Psoas muscle (tissue), 8 donors: ENCODE measurements around the gene SSC4D. TPM values are rescaled to one million over a fixed set of nuclear protein-coding genes. Genes with fewer than 3 reads are reported as not detected.

Source experiments
- ATAC-seq, 4 donors: fragments of 200-7000 bp; cut with Tn5 transposase; one replicate each; pipeline ENCODE4 v1.9.1; 2020; ENCODE audit warnings: moderate library complexity in 3 of 4, mild to moderate bottlenecking in 2 of 4
- DNase-seq, 2 donors: peaks; one replicate each; pipeline ENCODE4 v3.0.0-alpha.2; 2020
- H3K27ac ChIP-seq: fragments of 200-600 bp; one replicate; pipeline ENCODE4 v1.8.0; 2022
- H3K27me3 ChIP-seq, 3 donors: fragments of 200-600 bp in 1 of 3; one replicate each; pipeline versions ENCODE4 v1.6.1 to v1.8.0; 2013 to 2022; ENCODE audit warnings: low read length in 2 of 3, mild to moderate bottlenecking in 2 of 3, moderate library complexity in 1 of 3; ENCODE audit not compliant: insufficient read depth in 3 of 3
- H3K36me3 ChIP-seq, 2 donors: fragments of 200-600 bp in 1 of 2; one replicate each; pipeline versions ENCODE4 v1.6.1 to v1.8.0; 2013 to 2022; ENCODE audit warnings: low read depth in 1 of 2, mild to moderate bottlenecking in 1 of 2, moderate library complexity in 1 of 2; ENCODE audit not compliant: insufficient read depth in 1 of 2
- H3K4me1 ChIP-seq: fragments of 200-600 bp; one replicate; pipeline ENCODE4 v1.8.0; 2022
- H3K4me3 ChIP-seq: fragments of 200-600 bp; one replicate; pipeline ENCODE4 v1.8.0; 2022; ENCODE audit warnings: mild to moderate bottlenecking
- H3K9me3 ChIP-seq: fragments of 200-600 bp; one replicate; pipeline ENCODE4 v1.8.0; 2022
- CTCF ChIP-seq: fragments of 200-600 bp; IDR thresholded peaks from one replicate; pipeline ENCODE4 v1.8.0; 2022; ENCODE audit warnings: antibody characterized with exemption
- WGBS, 3 donors: extraction: QIAGEN DNeasy Blood & Tissue Kit; methylation state at CpG; one replicate each; pipeline versions ENCODE4 v1.1.6 to v1.1.7; 2013; 5-methylcytosine and 5-hydroxymethylcytosine counted together
- intact Hi-C, 2 donors: fragments of 100-400 bp; cut with DNase I; formaldehyde crosslinking; loops; one replicate each; pipeline versions ENCODE4 v1.11.0 to v1.14.2; 2022
- polyA plus RNA-seq, 3 donors: library from polyadenylated mRNA; stranded (reverse); fragments of 200-250 nt; gene quantifications; one replicate each; pipeline ENCODE4 v1.2.3, GENCODE V29; 2013
- total RNA-seq, 4 donors: library from RNA; stranded (reverse); fragmentation: NEBNext Ultra II Directional in 2 of 4; extraction: Animal tissue kit (Norgen Biotek cat#: 25700) in 2 of 4; gene quantifications; one replicate each; pipeline versions ENCODE4 v1.2.1 to v1.2.4, GENCODE V29; 2021 to 2023
- donor health status: healthy with polysubstance abuse.
- donor health status: DM: no; HTN: no; CAD: no; lungs with moderate emphysema.
- donor health status: Bipolar disorder and iron deficiency.
- donor health status: healthy.
- donor health status: DM: yes; HTN: yes; CAD: no.
- donor health status: DM: no; HTN: no; CAD: no.
- donor health status: DM: no; HTN: no; CAD: no.
- donor health status: DM: yes; HTN: yes; CAD: no.

SSC4D gene
- total and polyA plus RNA-seq, 7 donors, result 0.79 to 3.3 (median 1.0) TPM

DNA sequence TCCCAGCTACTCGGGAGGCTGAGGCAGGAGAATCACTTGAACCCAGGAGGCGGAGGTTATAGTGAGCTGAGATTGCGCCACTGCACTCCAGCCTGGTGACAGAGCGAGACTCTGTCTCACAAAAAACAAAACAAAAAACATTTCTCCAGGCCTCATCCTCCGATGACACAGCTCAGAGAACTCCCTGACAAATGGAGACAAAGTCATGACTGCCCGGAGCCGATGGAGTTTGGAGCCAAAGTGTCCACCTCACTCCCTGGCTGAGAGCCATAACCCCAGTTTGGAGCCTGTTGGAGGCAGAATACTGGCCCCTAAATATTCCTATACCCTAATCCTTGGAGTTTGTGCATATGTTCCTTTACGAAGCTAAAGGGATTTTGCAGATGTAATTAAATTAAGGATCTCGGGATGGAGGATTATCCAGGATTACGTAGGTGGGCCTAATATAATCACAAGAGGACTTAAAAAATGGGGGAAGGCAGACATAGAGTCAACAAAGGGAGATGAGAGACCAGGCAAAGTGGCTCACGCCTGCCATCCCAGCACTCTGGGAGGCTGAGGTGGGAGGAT is 22.7 kb downstream of the SSC4D start:
- H3K27me3 ChIP-seq, result no peaks in the 10 kb centered on the region
- peaks cover 10% of the 10 kb centered on the region for H3K4me1 ChIP-seq
- peak in 1 of 2 donors; percentile 40 for DNase-seq
- no peaks in the 10 kb centered on the region for H3K36me3 ChIP-seq
- intact Hi-C loops, result no loop called here
- WGBS, 3 donors, result 72 to 79% (median 73%) methylated on average over 10 to 11 of the region's 11 CpGs
- H3K4me3 ChIP-seq, result no peak overlapping the region
- no peak for TF ChIP-seq CTCF
- ATAC-seq, result peak in 1 of 4 donors; percentile 30
- H3K27ac ChIP-seq, result no peak overlapping the region
- H3K9me3 ChIP-seq, result no peaks in the 10 kb centered on the region

DNA sequence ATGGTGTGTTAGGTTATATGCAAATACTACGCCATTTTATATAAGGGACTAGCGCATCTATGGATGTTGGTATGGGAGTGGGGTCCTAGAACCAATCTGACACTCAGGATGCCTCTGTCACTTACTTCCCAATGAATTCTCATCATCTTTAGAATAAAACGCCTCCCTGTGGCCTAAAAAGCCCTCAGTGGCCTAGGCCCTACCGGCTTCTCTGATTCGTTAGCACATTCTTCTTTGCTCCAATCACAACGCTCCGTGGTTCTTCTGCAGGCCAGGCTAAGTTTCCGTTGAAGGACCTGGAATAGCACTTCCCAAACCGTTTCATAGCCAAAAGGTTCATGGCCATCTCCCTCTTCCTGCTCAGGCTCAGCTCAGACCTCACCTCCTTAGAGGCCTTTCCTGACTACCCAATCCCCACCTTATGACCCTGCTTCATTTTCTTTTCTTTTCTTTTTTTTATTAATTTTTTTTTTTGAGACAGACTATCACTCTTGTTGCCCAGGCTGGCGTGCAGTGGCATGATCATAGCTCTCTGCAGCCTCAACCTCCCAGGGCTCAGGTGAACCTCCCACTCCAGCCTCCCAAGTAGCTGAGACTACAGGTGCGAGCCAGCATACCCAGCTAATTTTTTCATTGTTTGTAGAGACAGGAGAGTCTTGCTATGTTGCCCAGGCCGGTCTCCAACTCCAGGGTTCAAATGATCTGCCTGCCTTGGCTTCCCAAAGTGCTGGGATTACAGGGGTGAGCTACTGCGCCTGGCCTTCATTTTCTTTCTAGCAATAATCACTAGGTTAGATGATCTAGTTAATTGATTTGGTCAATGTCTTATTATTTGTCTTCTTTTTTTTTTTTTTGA is 26.2 kb downstream of the SSC4D start:
- Histone ChIP-seq H3K9me3 (no peaks in the 10 kb centered on the region), H3K4me1 (peaks cover 14% of the 10 kb centered on the region), H3K27me3 (no peaks in the 10 kb centered on the region), H3K36me3 (no peaks in the 10 kb centered on the region), H3K4me3 (no peak overlapping the region), H3K27ac (no peak overlapping the region)
- no peak for ATAC-seq
- 68 to 69% (median 69%) methylated on average over 13 of the region's 13 CpGs for WGBS, 3 donors
- no peak for TF ChIP-seq CTCF
- intact Hi-C loops, result no loop called here
- no peak for DNase-seq

GRCh38 chr7:76381814-76382213 is 27.7 kb downstream of the SSC4D start:
- no peaks in the 10 kb centered on the region for H3K9me3 ChIP-seq
- 65 to 94% (median 74%) methylated on average over 7 of the region's 7 CpGs for WGBS, 3 donors
- TF ChIP-seq CTCF, result no peak
- no peaks in the 10 kb centered on the region for H3K27me3 ChIP-seq
- H3K36me3 ChIP-seq, result no peaks in the 10 kb centered on the region
- no peak overlapping the region for H3K4me3 ChIP-seq
- intact Hi-C loops, result no loop called here
- peaks cover 14% of the 10 kb centered on the region for H3K4me1 ChIP-seq
- DNase-seq (no peak), ATAC-seq (no peak)
- H3K27ac ChIP-seq, result peak overlapping the region; percentile 94

- no peak for TF ChIP-seq CTCF
- ATAC-seq (no peak), DNase-seq (no peak)
- H3K27me3 ChIP-seq, result no peaks in the 10 kb centered on the region
- no peaks in the 10 kb centered on the region for H3K36me3 ChIP-seq
- no peaks in the 10 kb centered on the region for H3K9me3 ChIP-seq
- intact Hi-C loops, result no loop called here
- WGBS, 3 donors, result 20 to 33% (median 24%) methylated on average over 7 of the region's 7 CpGs
- peak overlapping the region; percentile 56 for H3K4me3 ChIP-seq
- peaks cover 14% of the 10 kb centered on the region for H3K4me1 ChIP-seq
- H3K27ac ChIP-seq, result peak overlapping the region; percentile 94
Measured at GRCh38 chr7:76380623-76380966, 28.9 kb downstream of the SSC4D start.
